Epithelial cell of esophagus (primary cell): ENCODE results near the gene SMIM21.

Experiments
- DNase-seq: peaks from one replicate; pipeline ENCODE4 v3.0.0; 2010; ENCODE audit warnings: low read depth
- H3K4me3 ChIP-seq: 2 replicates; pipeline ENCODE4 v1.5.1; 2011; ENCODE audit warnings: mild to moderate bottlenecking, low read length, control low read depth
- CTCF ChIP-seq: IDR thresholded peaks from 2 replicates; pipeline ENCODE4 v1.5.1; 2011; ENCODE audit warnings: low read depth, mild to moderate bottlenecking, low read length, control low read depth, inconsistent platforms; ENCODE audit not compliant: insufficient read depth; ENCODE audit errors: missing control alignments

SMIM21 gene

GRCh38 chr18:75377926-75378325 is 49.6 kb downstream of the SMIM21 start:
- no peak overlapping the region for H3K4me3 ChIP-seq
- TF ChIP-seq CTCF = no peak
- no peak for DNase-seq

- no peak for TF ChIP-seq CTCF
- H3K4me3 ChIP-seq = no peak overlapping the region
Measured at GRCh38 chr18:75377258-75377657, 50.2 kb downstream of the SMIM21 start.

GRCh38 chr18:75376004-75376403 is 51.5 kb downstream of the SMIM21 start:
- no peak overlapping the region for H3K4me3 ChIP-seq
- no peak for DNase-seq
- TF ChIP-seq CTCF = no peak

More at GRCh38 chr18:75377258-75377657, 50.2 kb downstream of the SMIM21 start:
- no peak for DNase-seq

- H3K4me3 ChIP-seq = no peak overlapping the region
- TF ChIP-seq CTCF = no peak
Measured at GRCh38 chr18:75375341-75375740, 52.2 kb downstream of the SMIM21 start.

GRCh38 chr18:75374466-75374865 is 53.0 kb downstream of the SMIM21 start:
- no peak for DNase-seq
- no peak for TF ChIP-seq CTCF
- H3K4me3 ChIP-seq = no peak overlapping the region

More at GRCh38 chr18:75375341-75375740, 52.2 kb downstream of the SMIM21 start:
- DNase-seq = no peak

- no peak for DNase-seq
- TF ChIP-seq CTCF = no peak
- no peak overlapping the region for H3K4me3 ChIP-seq
Measured at GRCh38 chr18:75369026-75369721, 58.3 kb downstream of the SMIM21 start.

- no peak overlapping the region for H3K4me3 ChIP-seq
- DNase-seq = no peak
- no peak for TF ChIP-seq CTCF
Measured at GRCh38 chr18:75365837-75366236, 61.7 kb downstream of the SMIM21 start.
